ENCODE results near the gene OR52K1. TPM values are rescaled to one million over a fixed set of nuclear protein-coding genes. Genes with fewer than 3 reads are reported as not detected.
A peak's percentile ranks its signal among the peaks of the same experiment; 100 is the strongest.

Gene OR52K1
- total and polyA plus RNA-seq, 7 donors: 0.14 TPM; not detected in 6

DNA sequence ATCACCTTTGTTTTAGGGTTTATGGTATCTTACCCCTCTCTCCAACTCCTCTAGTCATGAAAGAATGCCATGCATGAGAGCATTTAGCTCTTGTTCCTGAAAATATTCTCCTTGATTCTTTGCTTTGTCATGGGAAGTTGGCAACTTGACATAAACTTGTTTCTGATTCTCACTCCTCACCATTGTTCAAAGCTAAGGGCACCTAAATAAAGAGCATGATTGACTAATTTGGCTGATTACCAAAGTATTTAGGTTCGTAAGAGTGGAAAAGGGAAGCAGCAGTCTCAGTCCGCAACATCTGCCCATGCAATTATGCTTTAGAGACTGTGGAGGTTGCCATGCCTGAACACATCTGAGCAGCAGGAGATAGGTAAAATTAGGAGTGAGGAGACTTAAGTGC is 26.4 kb downstream of the OR52K1 start:
- intact Hi-C loops (cut with DNase I): no loop called here
- Histone ChIP-seq H3K27me3 (no peaks in the 10 kb centered on the region), H3K9me3 (no peaks in the 10 kb centered on the region), H3K4me3 (no peak overlapping the region), H3K27ac (no peak overlapping the region), H3K36me3 (no peaks in the 10 kb centered on the region), H3K4me1 (peaks cover 0 to 47% (median 13%) of the 10 kb centered on the region in 4 donors)
- WGBS, 2 donors: 73 to 89% methylated on average over 2 of the region's 2 CpGs
- no peak for DNase-seq
- TF ChIP-seq EP300 (IDR thresholded peaks at IDR 0.05) (no peak), POLR2AphosphoS5 (IDR thresholded peaks at IDR 0.05) (no peak), POLR2A (IDR thresholded peaks at IDR 0.05) (no peak)
- TF ChIP-seq, protein P1, sequence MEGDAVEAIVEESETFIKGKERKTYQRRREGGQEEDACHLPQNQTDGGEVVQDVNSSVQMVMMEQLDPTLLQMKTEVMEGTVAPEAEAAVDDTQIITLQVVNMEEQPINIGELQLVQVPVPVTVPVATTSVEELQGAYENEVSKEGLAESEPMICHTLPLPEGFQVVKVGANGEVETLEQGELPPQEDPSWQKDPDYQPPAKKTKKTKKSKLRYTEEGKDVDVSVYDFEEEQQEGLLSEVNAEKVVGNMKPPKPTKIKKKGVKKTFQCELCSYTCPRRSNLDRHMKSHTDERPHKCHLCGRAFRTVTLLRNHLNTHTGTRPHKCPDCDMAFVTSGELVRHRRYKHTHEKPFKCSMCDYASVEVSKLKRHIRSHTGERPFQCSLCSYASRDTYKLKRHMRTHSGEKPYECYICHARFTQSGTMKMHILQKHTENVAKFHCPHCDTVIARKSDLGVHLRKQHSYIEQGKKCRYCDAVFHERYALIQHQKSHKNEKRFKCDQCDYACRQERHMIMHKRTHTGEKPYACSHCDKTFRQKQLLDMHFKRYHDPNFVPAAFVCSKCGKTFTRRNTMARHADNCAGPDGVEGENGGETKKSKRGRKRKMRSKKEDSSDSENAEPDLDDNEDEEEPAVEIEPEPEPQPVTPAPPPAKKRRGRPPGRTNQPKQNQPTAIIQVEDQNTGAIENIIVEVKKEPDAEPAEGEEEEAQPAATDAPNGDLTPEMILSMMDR (IDR thresholded peaks at IDR 0.05): no peak

DNA sequence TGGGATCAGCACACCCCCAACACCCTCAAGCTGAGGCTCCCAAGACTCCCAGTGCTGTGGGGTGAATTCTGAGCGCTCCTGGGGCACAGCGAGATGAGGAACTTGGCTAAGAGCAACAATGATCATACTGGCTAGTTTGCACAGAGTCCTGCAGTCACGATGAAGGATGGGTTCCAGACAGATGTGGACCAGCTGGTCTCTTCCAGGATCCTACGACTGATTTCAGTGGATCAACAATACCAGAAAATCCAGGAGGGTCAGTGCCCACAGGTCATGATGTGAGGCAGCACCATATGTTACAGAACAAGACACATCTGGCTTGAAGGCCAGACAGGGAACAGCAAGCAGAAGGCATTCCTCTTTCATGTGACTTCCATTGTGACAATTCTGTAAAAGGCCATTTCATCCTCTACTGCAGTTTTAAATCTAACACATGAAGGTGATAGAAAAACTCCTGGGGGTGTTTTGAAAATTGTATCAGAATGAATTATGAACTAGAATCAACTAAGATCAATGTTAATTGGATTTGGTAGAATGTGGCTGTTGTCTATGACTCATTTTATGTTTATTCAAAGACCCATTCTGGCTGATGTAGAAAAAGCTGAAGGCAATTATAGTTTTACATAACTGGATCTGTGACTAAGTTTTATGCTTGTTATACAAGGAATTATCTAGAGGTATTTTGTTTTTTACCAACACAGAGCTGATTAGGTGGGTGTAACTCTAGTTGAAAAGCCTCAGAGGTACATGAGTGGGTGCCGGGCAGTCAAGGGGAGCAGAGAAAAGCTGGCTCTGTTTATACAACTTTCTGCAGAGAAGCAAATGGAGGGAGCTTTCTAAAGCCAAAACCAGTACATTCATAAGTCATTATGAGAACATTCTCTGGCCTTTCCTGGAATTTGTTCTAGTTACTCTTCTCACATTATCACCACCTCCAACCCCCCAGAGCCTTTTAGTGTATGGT is 29.1 kb downstream of the OR52K1 start:
- Histone ChIP-seq H3K36me3 (no peaks in the 10 kb centered on the region), H3K27ac (peak overlapping the region in 2 of 4 donors; percentile 3 to 9), H3K4me1 (peaks cover 0 to 58% (median 18%) of the 10 kb centered on the region in 4 donors)

DNA sequence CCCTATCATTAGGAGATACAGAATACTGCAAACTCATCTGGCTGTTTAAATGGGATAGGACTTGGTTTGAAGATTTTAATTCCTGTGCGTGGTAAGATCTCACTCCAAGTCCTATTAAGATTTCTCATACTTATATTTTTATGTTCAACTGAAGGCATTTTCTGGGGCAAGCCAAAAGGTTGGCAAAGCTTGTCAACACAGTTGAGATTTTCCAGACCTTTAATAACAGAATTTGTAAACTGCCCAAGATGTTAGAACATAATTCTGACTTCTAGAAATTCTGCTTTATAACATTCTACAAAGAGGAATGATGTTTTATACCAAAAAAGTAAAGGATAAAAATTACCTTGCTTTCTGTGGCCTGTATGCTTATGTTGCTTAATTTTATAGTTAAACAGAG is 31.8 kb downstream of the OR52K1 start:
- no peaks in the 10 kb centered on the region for H3K9me3 ChIP-seq
- 84 to 91% methylated on average over 1 of the region's 1 CpG for WGBS, 2 donors
- TF ChIP-seq, protein P1 (IDR thresholded peaks at IDR 0.05): no peak
- TF ChIP-seq EP300 (IDR thresholded peaks at IDR 0.05): no peak
- TF ChIP-seq POLR2A (IDR thresholded peaks at IDR 0.05): no peak
- TF ChIP-seq POLR2AphosphoS5 (IDR thresholded peaks at IDR 0.05): peak in 2 of 4 donors; percentile 37 to 67
- no peaks in the 10 kb centered on the region for H3K36me3 ChIP-seq
- peak overlapping the region in 2 of 4 donors; percentile 37 to 40 for H3K27ac ChIP-seq
- no peaks in the 10 kb centered on the region for H3K27me3 ChIP-seq
- peaks cover 0 to 54% (median 18%) of the 10 kb centered on the region in 4 donors for H3K4me1 ChIP-seq
- intact Hi-C loops (cut with DNase I): no loop called here
- no peak for DNase-seq
- no peak overlapping the region for H3K4me3 ChIP-seq

More for the DNA sequence above, 29.1 kb downstream of the OR52K1 start:
- no peaks in the 10 kb centered on the region for H3K9me3 ChIP-seq
- no peak for DNase-seq
- TF ChIP-seq, protein P1 (IDR thresholded peaks at IDR 0.05): no peak
- TF ChIP-seq POLR2AphosphoS5 (IDR thresholded peaks at IDR 0.05) (no peak), EP300 (IDR thresholded peaks at IDR 0.05) (no peak), POLR2A (IDR thresholded peaks at IDR 0.05) (no peak)
- WGBS, 2 donors: 76 to 79% methylated on average over 5 of the region's 5 CpGs
- no peaks in the 10 kb centered on the region for H3K27me3 ChIP-seq
- H3K4me3 ChIP-seq: no peak overlapping the region
- intact Hi-C loops (cut with DNase I): no loop called here

DNA sequence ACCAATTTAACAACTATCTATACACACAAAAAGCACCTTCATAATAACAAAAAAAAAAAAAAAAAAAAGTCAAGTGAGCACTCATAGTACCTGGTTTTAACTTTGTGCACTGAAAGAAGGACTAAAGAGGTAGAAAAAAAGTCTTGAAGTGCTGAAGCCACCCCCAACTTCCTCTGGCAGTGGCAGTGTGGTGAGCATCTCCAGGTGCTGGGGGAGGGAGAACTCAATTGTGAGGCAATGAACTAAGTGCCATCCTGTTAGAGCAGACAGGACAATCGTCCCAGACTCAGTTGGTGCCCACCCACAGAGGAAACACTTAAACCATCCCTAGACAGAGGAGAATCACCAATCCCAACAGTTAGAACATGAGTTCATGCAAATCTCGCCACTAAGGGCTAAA is 39.9 kb downstream of the OR52K1 start:
- no peak for TF ChIP-seq POLR2AphosphoS5 (IDR thresholded peaks at IDR 0.05)
- no peak for TF ChIP-seq POLR2A (IDR thresholded peaks at IDR 0.05)
- TF ChIP-seq, protein P1 (IDR thresholded peaks at IDR 0.05): no peak
- no peak for TF ChIP-seq EP300 (IDR thresholded peaks at IDR 0.05)
- Histone ChIP-seq H3K4me3 (no peak overlapping the region), H3K9me3 (no peaks in the 10 kb centered on the region), H3K4me1 (no peaks in the 10 kb centered on the region), H3K27me3 (no peaks in the 10 kb centered on the region), H3K27ac (no peak overlapping the region), H3K36me3 (no peaks in the 10 kb centered on the region)
- no peak for DNase-seq
- WGBS, 2 donors: 53 to 72% methylated on average over 2 of the region's 2 CpGs
- intact Hi-C loops (cut with DNase I): no loop called here
